ENCODE results near the gene PGAP3. TPM values are rescaled to one million over a fixed set of nuclear protein-coding genes. Genes with fewer than 3 reads are reported as not detected.
"Not testable (repeated sequence)": the region's sequence is repeated elsewhere in the genome, so short reads cannot be mapped to it uniquely, and the experiment has no call there.

The PGAP3 gene, protein sequence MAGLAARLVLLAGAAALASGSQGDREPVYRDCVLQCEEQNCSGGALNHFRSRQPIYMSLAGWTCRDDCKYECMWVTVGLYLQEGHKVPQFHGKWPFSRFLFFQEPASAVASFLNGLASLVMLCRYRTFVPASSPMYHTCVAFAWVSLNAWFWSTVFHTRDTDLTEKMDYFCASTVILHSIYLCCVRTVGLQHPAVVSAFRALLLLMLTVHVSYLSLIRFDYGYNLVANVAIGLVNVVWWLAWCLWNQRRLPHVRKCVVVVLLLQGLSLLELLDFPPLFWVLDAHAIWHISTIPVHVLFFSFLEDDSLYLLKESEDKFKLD
- 7.3 TPM for total RNA-seq
- long read RNA-seq, transcript PGAP3-201 (8 exons, 2,737 nt): major isoform, 12 of 16 reads
- long read RNA-seq, partial matches to known transcripts: 1 of 16 reads
- long read RNA-seq, other reads (novel, unspliced or antisense): 3 of 16 reads

DNA sequence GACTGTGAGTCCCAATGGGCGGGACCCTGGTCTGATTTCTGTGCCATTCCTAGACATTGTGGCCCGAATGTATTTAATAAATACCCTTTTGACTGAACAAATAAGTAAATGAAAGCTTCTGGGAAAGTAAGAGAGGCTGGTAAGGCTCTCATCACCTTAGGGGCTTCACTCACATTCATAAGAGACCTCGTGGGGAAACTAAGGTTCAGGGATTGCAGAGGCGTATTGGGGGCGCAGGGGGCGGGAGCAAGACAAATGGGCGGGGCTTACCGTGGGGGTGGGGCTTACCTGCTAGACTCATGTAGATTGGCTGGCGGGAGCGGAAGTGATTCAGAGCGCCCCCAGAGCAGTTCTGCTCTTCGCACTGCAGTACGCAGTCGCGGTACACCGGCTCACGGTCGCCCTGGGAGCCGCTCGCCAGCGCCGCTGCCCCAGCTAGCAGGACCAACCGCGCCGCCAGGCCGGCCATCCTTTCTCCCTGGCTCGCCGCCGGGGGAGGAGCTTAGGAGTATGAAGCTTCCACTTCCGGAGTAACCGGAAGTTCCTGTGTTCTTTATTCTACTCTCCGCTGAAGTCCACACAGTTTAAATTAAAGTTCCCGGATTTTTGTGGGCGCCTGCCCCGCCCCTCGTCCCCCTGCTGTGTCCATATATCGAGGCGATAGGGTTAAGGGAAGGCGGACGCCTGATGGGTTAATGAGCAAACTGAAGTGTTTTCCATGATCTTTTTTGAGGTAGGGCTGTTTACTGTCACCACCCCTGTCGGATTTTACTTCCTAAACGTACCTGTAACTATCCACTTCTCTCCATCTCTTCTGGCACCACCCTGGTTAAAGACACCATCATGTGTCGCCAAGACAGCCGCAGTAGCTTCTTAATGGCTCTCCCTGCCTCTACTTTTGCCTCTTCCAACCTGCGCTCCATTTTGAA is at the start of gene PGAP3:
TSS of gene PGAP3 (minus strand) at position 512 of the 929 bp plus-strand sequence. CDS start at position 469, 43 bp downstream.
- DNase-seq (peak; percentile 90), ATAC-seq (peak; percentile 95)
- intact Hi-C loops (cut with micrococcal nuclease): no loop called here

DNA sequence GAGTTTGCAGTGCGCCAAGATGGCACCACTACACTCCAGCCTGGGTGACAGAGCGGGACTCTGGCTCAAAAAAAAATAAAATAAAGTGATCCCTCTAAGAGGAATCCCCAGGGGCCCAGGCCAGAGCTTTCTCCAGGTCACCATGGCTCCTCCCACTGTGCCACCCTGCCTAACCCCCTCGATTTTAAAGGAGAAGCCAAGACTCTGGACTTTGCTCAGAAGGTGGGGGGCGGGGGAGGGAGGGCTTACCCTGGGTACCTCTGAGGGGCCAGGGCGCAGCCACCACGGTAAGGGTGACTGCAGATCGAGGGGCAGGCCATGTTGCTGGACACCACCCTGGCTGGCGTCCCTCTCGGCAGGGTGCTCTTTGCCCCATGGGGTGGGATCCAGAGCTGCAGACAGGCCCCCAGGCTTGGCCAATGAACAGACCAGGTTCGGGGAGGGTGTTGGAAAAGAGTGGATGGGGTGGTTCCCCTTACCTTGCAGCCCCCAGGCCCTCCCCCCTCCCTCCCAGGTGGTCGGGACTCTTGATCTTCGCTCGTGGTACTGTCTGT is 49.4 kb upstream of the PGAP3 start:
- DNase-seq: no peak
- ATAC-seq: no peak
- intact Hi-C loops (cut with micrococcal nuclease): no loop called here

DNA sequence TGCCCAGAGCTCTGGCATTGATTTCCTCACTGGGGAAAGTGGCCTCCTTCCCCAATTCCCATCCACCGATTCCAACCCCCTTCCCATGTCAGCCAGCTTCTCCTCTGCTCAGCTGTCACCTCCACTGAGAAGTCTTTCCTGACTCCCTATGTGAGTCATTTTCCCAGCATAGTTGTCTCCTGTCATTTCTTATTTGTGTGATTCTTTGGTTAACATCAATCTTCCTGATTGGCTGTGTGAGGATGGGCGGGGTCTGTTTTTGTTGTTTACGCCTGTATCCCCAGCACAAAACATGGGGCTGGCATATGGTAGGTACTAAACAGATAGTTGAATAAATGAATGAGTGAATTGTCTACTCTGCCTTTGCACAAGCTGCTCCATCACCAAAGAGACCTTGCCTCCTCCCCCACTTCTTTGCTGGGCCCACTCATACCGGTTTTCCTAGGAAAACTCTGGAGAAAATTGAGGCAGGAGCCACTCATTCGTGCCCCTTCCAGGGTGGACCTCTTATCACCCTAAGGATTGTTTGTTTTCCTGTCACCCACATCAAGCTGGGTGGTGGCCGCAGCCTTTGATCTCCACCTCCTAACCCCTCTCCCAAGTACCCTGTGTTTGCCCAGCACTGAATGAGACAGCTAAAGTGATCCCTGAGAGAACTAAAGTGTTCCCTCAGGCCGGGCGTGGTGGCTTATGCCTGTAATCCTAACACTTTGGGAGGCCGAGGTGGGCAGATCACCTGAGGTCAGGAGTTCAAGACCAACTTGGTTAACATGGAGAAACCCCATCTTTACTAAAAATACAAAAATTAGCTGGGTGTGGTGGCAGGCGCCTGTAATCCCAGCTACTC is 48.7 kb upstream of the PGAP3 start:
- ATAC-seq: no peak
- intact Hi-C loops (cut with micrococcal nuclease): no loop called here
- DNase-seq: no peak

DNA sequence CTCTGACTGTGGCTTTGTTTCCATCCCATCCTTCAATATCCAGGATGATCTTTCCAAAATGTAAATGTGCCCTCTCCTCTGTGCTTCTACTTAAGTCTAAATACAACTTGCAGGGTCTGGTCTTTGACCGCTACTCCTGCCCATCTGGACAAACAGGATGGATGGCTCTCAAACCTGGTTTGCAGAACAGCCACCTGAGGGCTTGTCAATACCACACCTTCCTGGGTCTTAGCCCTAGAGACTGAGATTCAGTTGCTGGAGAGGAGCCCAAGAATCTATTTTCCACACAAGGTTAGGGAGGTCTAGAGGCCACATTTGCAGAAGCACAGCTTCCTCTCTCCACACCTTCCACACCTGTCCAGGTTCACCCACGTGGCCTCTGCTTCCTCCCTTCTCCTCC is 48.0 kb upstream of the PGAP3 start:
- DNase-seq (no peak), ATAC-seq (no peak)
- intact Hi-C loops (cut with micrococcal nuclease): no loop called here

DNA sequence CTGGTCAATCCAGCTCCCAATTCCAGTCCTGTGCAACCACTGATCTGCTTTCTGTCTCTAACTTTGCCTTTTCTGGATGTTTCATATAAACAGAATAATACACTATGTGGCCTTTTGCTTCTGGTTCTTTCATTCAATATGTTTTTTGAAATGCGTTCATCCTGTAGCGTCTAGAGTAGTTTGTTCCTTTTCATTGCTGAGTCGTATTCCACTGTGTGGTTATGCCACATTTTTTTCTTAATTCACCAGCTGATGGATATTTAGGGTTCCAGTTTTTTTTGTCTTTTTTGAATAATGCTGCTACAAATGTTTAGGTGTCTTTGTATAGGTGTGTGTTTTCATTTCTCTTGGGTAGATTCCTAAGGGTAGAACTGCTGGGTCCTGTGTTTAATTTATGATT is 44.7 kb upstream of the PGAP3 start:
- no peak for DNase-seq

DNA sequence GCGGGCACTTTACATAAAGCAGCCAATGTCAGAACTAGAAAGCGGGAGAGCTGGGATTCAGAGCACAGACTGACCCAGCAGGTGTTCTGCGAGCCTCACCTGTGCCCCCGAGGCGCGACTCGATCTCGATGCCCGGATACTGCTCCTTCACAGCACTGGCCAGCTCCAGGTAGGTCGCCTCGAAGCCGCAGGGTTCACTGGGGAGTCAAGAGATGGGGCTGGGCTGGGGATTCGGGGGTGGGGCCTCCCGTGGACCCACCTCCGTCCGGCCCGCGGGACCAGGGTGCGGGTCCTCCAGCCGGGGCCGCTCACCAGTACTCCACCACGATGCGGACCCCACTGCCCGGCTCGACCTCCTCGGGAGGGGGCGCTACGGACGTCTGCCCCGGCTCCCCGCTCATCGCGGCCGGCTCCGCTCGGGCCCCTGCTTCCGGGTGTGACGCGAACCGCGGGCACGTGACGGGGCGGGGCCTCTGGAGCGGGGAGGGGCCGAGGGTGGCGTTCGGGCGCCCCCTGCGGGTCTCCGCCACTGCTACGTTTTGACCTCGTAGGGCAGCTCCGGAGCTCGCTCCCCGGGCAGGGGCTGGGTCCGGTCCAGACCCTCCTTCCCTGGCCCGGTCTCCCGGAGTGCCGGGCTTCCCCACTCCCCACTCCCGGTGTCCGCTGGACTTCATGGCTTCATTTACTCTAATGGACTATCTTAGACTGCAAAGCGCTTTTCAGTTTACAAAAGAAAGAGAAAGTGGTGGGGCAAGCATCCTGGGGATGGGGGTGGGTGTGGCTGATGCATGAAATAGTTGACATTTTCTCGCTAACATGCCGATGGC is 42.5 kb upstream of the PGAP3 start, which contains the start of gene MIEN1:
TSS of gene MIEN1 (minus strand) at position 438 of the 827 bp plus-strand sequence. CDS start at position 401, 37 bp downstream.
- peak; percentile 97 for DNase-seq
- intact Hi-C loops (cut with micrococcal nuclease): no loop called here
- ATAC-seq: peak; percentile 98

More for the DNA sequence above, 44.7 kb upstream of the PGAP3 start:
- intact Hi-C loops (cut with micrococcal nuclease): no loop called here
- ATAC-seq: no peak

DNA sequence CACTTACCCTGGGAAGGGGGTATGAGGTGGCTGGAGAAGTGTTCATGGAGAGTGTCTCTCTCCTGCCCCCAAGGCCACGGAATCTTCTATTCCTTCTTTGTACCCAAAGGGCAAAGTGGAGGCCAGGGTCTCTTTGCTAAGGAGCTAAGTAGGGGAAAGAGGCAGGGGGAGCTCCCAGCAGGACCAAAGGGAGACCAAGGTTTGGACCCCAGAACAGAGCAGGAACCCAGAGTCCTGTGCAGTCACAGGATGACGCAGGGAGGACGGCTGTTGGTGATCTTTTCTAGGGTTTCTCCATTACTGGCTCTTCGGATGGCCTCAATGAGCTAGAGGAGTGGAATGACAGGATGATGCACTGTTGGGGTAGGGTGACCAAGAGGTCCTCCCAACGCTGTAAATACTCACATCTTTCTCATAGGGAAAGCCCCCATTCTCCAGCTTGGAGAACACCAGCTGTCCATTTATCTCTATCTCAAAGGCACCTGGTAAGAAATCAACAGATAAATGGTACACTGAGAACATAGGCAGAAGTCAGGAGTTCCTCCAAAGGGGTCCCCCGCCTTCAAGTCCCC is 41.5 kb upstream of the PGAP3 start:
- DNase-seq (no peak), ATAC-seq (no peak)
- intact Hi-C loops (cut with micrococcal nuclease): no loop called here

DNA sequence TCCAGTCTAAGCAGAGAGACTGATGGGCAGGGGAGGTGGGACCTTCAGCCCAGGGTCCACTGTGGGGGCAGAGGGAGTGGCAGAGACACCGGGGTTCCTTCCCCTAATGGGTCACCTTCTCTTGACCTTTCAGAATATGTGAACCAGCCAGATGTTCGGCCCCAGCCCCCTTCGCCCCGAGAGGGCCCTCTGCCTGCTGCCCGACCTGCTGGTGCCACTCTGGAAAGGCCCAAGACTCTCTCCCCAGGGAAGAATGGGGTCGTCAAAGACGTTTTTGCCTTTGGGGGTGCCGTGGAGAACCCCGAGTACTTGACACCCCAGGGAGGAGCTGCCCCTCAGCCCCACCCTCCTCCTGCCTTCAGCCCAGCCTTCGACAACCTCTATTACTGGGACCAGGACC is 39.7 kb upstream of the PGAP3 start:
- DNase-seq (no peak), ATAC-seq (no peak)
- intact Hi-C loops (cut with micrococcal nuclease): no loop called here

DNA sequence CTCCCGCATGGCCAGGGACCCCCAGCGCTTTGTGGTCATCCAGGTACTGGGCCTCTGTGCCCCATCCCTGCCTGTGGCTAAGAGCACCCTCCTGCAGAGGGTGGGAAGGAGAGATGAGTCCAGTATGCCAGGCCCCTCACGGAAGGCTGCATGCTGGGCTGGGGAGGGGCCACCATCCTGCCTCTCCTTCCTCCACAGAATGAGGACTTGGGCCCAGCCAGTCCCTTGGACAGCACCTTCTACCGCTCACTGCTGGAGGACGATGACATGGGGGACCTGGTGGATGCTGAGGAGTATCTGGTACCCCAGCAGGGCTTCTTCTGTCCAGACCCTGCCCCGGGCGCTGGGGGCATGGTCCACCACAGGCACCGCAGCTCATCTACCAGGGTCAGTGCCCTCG is 38.8 kb upstream of the PGAP3 start:
- DNase-seq (no peak), ATAC-seq (no peak)
- intact Hi-C loops (cut with micrococcal nuclease): no loop called here

DNA sequence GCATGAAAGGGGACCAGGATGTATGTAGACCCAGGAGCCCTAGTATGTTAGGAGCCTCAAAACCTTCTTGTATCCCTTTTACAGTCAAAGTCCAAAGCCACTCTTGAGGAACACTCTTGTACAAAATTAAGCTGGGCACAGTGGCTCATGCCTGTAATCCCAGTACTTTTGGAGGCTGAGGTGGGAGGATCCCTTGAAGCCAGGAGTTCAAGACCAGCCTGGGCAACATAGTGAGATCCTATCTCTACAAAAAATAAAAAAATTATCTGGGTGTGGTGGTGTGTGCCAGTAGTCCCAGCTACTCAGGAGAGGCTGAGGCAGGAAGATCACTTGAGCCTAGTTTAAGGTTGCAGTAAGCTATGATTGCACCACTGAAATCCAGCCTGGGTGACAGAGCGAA is 38.1 kb upstream of the PGAP3 start:
- intact Hi-C loops (cut with micrococcal nuclease); DNase-seq; ATAC-seq: not testable (repeated sequence)

DNA sequence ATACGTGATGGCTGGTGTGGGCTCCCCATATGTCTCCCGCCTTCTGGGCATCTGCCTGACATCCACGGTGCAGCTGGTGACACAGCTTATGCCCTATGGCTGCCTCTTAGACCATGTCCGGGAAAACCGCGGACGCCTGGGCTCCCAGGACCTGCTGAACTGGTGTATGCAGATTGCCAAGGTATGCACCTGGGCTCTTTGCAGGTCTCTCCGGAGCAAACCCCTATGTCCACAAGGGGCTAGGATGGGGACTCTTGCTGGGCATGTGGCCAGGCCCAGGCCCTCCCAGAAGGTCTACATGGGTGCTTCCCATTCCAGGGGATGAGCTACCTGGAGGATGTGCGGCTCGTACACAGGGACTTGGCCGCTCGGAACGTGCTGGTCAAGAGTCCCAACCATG is 36.9 kb upstream of the PGAP3 start:
- intact Hi-C loops (cut with micrococcal nuclease): no loop called here
- ATAC-seq (no peak), DNase-seq (no peak)

DNA sequence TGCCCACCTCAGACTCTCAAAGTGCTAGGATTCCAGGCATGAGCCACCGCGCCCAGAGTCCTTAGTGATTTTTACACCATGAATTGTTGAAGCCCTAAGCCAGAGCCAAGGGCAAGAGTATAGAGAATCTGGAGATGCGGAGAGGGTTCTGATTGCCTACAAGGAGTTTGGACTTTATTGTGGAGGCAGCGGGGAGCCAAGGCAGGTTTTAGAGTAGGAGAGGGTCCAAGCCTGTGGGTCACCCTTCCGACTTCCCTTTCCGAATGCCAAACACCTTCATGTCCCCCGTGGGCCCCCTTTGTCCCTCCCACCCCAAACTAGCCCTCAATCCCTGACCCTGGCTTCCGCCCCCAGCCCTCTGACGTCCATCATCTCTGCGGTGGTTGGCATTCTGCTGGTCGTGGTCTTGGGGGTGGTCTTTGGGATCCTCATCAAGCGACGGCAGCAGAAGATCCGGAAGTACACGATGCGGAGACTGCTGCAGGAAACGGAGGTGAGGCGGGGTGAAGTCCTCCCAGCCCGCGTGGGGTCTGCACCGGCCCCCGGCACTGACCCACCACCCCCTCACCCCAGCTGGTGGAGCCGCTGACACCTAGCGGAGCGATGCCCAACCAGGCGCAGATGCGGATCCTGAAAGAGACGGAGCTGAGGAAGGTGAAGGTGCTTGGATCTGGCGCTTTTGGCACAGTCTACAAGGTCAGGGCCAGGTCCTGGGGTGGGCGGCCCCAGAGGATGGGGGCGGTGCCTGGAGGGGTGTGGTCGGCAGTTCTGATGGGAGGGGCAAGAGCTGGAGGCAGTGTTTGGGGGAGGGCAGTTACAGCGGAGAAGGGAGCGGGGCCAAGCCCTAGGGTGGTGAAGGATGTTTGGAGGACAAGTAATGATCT is 35.4 kb upstream of the PGAP3 start:
- no peak for DNase-seq
- intact Hi-C loops (cut with micrococcal nuclease): no loop called here
- peak; percentile 23 for ATAC-seq

DNA sequence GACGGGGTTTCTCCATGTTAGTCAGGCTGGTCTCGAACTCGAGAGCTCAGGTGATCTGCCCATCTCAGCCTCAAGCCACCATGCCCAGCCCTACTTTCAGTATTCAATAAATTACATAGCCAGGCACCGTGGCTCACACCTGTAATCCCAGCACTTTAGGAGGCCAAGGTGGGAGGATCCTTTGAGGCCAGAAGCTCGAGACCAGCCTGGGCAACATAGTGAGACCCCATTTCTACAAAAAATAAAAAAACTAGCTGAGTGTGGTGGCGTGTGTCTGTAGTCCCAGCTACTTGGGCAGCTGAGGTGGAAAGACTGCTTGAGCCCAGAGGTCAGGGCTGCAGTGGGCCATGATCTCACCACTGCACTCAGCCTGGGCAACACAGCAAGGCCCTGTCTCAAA is 34.2 kb upstream of the PGAP3 start:
- ATAC-seq: no peak
- intact Hi-C loops (cut with micrococcal nuclease): no loop called here
- no peak for DNase-seq

DNA sequence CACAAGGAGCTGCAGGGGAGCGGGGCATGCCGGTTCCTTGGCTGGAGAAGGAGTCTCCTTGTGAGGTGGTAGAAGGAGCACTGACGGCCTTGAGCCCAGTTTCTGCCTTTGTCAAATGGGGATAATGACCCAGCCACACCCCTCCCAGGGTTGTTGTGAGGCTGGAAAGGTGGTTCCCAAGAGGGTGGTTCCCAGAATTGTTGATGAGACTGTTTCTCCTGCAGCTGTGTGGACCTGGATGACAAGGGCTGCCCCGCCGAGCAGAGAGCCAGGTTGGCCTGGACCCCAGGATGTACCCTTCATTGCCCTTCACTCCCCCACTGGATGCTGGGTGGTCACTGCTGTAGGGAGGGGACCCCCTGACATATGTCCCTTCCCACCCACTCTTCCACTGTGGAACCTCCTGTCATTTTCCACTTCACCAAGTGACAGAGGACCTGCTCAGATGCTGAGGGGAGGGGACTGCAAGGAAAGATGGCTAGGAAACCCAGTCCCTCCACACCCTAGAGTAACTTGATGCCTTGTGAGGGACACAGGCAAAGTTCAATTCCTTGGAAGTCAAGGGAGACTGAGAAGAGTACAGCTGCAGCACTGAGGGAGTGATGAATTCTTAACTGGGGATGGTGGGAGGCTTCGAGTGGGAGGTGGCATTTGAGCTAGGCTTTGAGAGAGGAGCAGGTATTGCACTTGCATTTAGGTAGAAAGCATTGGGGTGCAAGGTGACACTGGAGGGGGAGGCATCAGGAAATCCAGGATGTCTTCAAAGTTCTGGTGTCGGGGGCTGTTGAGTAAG is 31.9 kb upstream of the PGAP3 start:
- DNase-seq (peak; percentile 4), ATAC-seq (no peak)
- intact Hi-C loops (cut with micrococcal nuclease): no loop called here

DNA sequence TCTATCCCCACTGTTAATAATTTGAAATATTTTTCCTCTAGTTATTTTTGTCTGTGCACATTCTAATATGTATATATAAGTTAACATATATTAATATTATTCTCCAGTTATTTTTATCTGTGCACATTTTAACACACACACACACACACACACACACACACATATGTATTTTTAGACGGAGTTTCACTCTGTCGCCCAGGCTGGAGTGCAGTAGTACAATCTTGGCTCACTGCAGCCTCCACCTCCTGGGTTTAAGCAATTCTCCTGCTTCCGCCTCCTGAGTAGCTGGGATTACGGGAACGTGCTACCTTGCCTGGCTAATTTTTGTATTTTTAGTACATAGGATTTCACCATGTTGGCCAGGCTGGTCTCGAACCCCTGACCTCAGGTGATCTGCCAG is 29.8 kb upstream of the PGAP3 start:
- DNase-seq: no peak
- peak; percentile 12 for ATAC-seq
- intact Hi-C loops (cut with micrococcal nuclease): no loop called here
